ENCODE data around the gene SLF2. TPM values are rescaled to one million over a fixed set of nuclear protein-coding genes. Genes with fewer than 3 reads are reported as not detected.
"Not testable (repeated sequence)": the region's sequence is repeated elsewhere in the genome, so short reads cannot be mapped to it uniquely, and the experiment has no call there.

Gene SLF2
- total and polyA plus RNA-seq, 4 donors, result 34.1 to 64.2 (median 41.9) TPM

- no peaks in the 10 kb centered on the region for H3K36me3 ChIP-seq (ENCODE audit: control insufficient read depth, insufficient read depth, low read length)
- peaks cover 2% of the 10 kb centered on the region for H3K27me3 ChIP-seq (ENCODE audit: control insufficient read depth, insufficient read depth, low read length)
- no peak overlapping the region for H3K27ac ChIP-seq (ENCODE audit: low read depth, low read length)
- H3K4me3 ChIP-seq (ENCODE audit: low read depth, low read length), result no peak overlapping the region
- 63% methylated on average over 11 of the region's 11 CpGs for WGBS (ENCODE audit: insufficient coverage)
- no peaks in the 10 kb centered on the region for H3K9me3 ChIP-seq (ENCODE audit: control insufficient read depth, insufficient read depth, low read length)
- H3K4me1 ChIP-seq (ENCODE audit: control insufficient read depth, insufficient read depth, low read length), result peaks cover 39% of the 10 kb centered on the region
- no peak for DNase-seq (ENCODE audit: low read depth in 4 of 6, low spot score in 6 of 6)
These were observed 35.3 kb upstream of the SLF2 start for GRCh38 chr10:100877461-100877850.

GRCh38 chr10:100878291-100878910 lies 34.4 kb upstream of the SLF2 start:
- Histone ChIP-seq H3K9me3 (ENCODE audit: control insufficient read depth, insufficient read depth, low read length) (no peaks in the 10 kb centered on the region), H3K4me3 (ENCODE audit: low read depth, low read length) (no peak overlapping the region), H3K27ac (ENCODE audit: low read depth, low read length) (no peak overlapping the region), H3K36me3 (ENCODE audit: control insufficient read depth, insufficient read depth, low read length) (no peaks in the 10 kb centered on the region), H3K4me1 (ENCODE audit: control insufficient read depth, insufficient read depth, low read length) (peaks cover 49% of the 10 kb centered on the region), H3K27me3 (ENCODE audit: control insufficient read depth, insufficient read depth, low read length) (no peaks in the 10 kb centered on the region)
- 4% methylated on average over 5 of the region's 5 CpGs for WGBS (ENCODE audit: insufficient coverage)
- DNase-seq (ENCODE audit: low read depth in 4 of 6, low spot score in 6 of 6), result peak; percentile 64 to 97 (median 78)

- Histone ChIP-seq H3K9me3 (ENCODE audit: control insufficient read depth, insufficient read depth, low read length) (no peaks in the 10 kb centered on the region), H3K4me1 (ENCODE audit: control insufficient read depth, insufficient read depth, low read length) (peaks cover 45% of the 10 kb centered on the region), H3K4me3 (ENCODE audit: low read depth, low read length) (no peak overlapping the region), H3K36me3 (ENCODE audit: control insufficient read depth, insufficient read depth, low read length) (no peaks in the 10 kb centered on the region), H3K27ac (ENCODE audit: low read depth, low read length) (no peak overlapping the region), H3K27me3 (ENCODE audit: control insufficient read depth, insufficient read depth, low read length) (no peaks in the 10 kb centered on the region)
- WGBS (ENCODE audit: insufficient coverage), result 81% methylated on average over 8 of the region's 9 CpGs
- DNase-seq (ENCODE audit: low read depth in 4 of 6, low spot score in 6 of 6), result no peak
These were observed 32.9 kb upstream of the SLF2 start for GRCh38 chr10:100879741-100880360.

GRCh38 chr10:100881556-100882213 lies 31.1 kb upstream of the SLF2 start:
- no peaks in the 10 kb centered on the region for H3K9me3 ChIP-seq (ENCODE audit: control insufficient read depth, insufficient read depth, low read length)
- WGBS (ENCODE audit: insufficient coverage), result 50% methylated on average over 4 of the region's 5 CpGs
- no peak overlapping the region for H3K4me3 ChIP-seq (ENCODE audit: low read depth, low read length)
- peak overlapping the region; percentile 55 for H3K27ac ChIP-seq (ENCODE audit: low read depth, low read length)
- peak in 1 of 6 donors; percentile 35 for DNase-seq (ENCODE audit: low read depth in 4 of 6, low spot score in 6 of 6)
- H3K36me3 ChIP-seq (ENCODE audit: control insufficient read depth, insufficient read depth, low read length), result no peaks in the 10 kb centered on the region
- peaks cover 47% of the 10 kb centered on the region for H3K4me1 ChIP-seq (ENCODE audit: control insufficient read depth, insufficient read depth, low read length)
- no peaks in the 10 kb centered on the region for H3K27me3 ChIP-seq (ENCODE audit: control insufficient read depth, insufficient read depth, low read length)

- Histone ChIP-seq H3K4me3 (ENCODE audit: low read depth, low read length) (no peak overlapping the region), H3K27me3 (ENCODE audit: control insufficient read depth, insufficient read depth, low read length) (no peaks in the 10 kb centered on the region), H3K9me3 (ENCODE audit: control insufficient read depth, insufficient read depth, low read length) (no peaks in the 10 kb centered on the region), H3K4me1 (ENCODE audit: control insufficient read depth, insufficient read depth, low read length) (peaks cover 49% of the 10 kb centered on the region), H3K27ac (ENCODE audit: low read depth, low read length) (peak overlapping the region; percentile 55), H3K36me3 (ENCODE audit: control insufficient read depth, insufficient read depth, low read length) (no peaks in the 10 kb centered on the region)
- peak in 2 of 6 donors; percentile 46 to 96 for DNase-seq (ENCODE audit: low read depth in 4 of 6, low spot score in 6 of 6)
- 6% methylated on average over 3 of the region's 8 CpGs for WGBS (ENCODE audit: insufficient coverage)
These were observed 30.5 kb upstream of the SLF2 start for GRCh38 chr10:100882252-100882651.

DNA sequence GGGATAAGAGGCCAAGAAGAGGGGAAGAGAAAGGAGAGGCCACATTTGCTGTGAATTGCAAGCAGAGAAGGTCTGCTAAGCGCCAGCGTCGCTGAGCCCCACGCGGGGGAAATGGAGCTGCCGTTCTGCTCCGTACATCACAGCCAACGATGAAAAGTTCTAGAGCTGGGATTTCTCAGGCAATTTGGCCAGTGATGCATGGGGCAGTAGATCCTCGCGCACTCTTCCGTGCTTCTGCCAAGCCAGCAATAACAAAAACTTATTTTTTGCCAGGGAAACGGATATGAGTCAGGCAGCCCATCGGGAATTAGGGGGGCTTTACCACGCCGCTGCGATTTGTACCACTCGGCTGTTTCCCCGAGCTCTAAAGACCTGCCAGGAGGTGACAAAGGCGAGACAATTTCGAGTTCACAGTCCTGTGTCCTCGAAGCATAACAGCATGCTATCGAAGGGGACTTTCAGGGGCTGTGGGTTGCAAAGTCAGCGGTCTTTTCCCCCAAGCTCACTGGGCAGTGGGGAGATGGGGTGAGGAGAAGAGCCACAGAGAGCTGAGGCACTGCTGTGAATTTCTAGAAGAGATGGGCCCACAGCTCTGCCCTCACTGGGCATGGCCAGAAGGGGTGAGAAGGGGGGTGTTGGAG lies 30.0 kb upstream of the SLF2 start:
- H3K9me3 ChIP-seq (ENCODE audit: control insufficient read depth, insufficient read depth, low read length), result no peaks in the 10 kb centered on the region
- WGBS (ENCODE audit: insufficient coverage), result 33% methylated on average over 23 of the region's 23 CpGs
- H3K4me1 ChIP-seq (ENCODE audit: control insufficient read depth, insufficient read depth, low read length), result peaks cover 49% of the 10 kb centered on the region
- no peaks in the 10 kb centered on the region for H3K27me3 ChIP-seq (ENCODE audit: control insufficient read depth, insufficient read depth, low read length)
- H3K27ac ChIP-seq (ENCODE audit: low read depth, low read length), result peak overlapping the region; percentile 51
- no peaks in the 10 kb centered on the region for H3K36me3 ChIP-seq (ENCODE audit: control insufficient read depth, insufficient read depth, low read length)
- peak in 1 of 6 donors; percentile 33 for DNase-seq (ENCODE audit: low read depth in 4 of 6, low spot score in 6 of 6)
- H3K4me3 ChIP-seq (ENCODE audit: low read depth, low read length), result no peak overlapping the region

DNA sequence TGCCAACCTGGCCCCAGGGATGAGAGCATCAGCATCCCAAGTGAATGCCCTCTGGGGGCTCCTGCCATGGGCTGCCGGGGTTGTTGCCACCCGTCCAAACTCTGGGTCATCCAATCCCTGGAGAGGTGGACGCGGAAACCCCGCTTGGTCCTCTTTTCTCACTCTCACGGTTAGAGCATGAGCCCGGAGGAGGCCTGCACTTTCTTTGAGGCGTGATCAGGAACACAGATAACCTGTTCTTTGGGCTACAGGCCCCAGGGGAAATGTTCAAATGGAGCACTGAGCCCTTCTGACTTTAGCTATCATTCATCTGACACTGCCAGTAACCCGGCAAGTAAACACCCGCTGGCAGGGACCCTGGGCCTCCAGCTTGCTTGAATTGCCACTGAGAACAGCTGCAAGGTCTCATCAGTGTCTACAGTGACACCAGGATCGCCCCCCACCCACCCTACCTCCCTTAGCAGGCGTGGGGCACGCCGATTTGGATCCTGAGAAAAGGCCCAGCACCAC lies 29.4 kb upstream of the SLF2 start:
- Histone ChIP-seq H3K4me1 (ENCODE audit: control insufficient read depth, insufficient read depth, low read length) (peaks cover 47% of the 10 kb centered on the region), H3K9me3 (ENCODE audit: control insufficient read depth, insufficient read depth, low read length) (no peaks in the 10 kb centered on the region), H3K27ac (ENCODE audit: low read depth, low read length) (peak overlapping the region; percentile 51)

DNA sequence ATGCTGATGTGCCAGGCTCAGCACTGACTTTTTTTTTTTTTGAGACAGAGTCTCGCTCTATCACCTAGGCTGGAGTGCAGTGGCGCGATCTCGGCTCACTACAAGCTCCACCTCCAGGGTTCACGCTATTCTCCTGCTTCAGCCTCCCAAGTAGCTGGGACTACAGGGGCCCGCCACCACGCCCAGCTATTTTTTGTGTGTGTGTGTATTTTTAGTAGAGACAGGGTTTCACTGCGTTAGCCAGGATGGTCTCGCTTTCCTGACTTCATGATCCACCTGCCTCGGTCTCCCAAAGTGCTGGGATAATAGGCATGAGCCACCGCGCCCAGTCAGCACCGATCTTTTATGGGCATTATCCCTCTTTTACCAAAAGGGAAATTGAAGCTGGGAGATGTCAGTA lies 27.2 kb upstream of the SLF2 start:
- not testable (repeated sequence) for H3K27ac ChIP-seq (ENCODE audit: low read depth, low read length); H3K36me3 ChIP-seq (ENCODE audit: control insufficient read depth, insufficient read depth, low read length); H3K9me3 ChIP-seq (ENCODE audit: control insufficient read depth, insufficient read depth, low read length); H3K27me3 ChIP-seq (ENCODE audit: control insufficient read depth, insufficient read depth, low read length); H3K4me3 ChIP-seq (ENCODE audit: low read depth, low read length); DNase-seq (ENCODE audit: low read depth in 4 of 6, low spot score in 6 of 6)
- peaks cover 44% of the 10 kb centered on the region for H3K4me1 ChIP-seq (ENCODE audit: control insufficient read depth, insufficient read depth, low read length)
- 100% methylated on average over 2 of the region's 13 CpGs for WGBS (ENCODE audit: insufficient coverage)

More for the DNA sequence above, 29.4 kb upstream of the SLF2 start:
- no peak overlapping the region for H3K4me3 ChIP-seq (ENCODE audit: low read depth, low read length)
- H3K36me3 ChIP-seq (ENCODE audit: control insufficient read depth, insufficient read depth, low read length), result no peaks in the 10 kb centered on the region
- 81% methylated on average over 14 of the region's 14 CpGs for WGBS (ENCODE audit: insufficient coverage)
- DNase-seq (ENCODE audit: low read depth in 4 of 6, low spot score in 6 of 6), result no peak
- no peaks in the 10 kb centered on the region for H3K27me3 ChIP-seq (ENCODE audit: control insufficient read depth, insufficient read depth, low read length)

- Histone ChIP-seq H3K4me1 (ENCODE audit: control insufficient read depth, insufficient read depth, low read length) (peaks cover 40% of the 10 kb centered on the region), H3K27ac (ENCODE audit: low read depth, low read length) (no peak overlapping the region)
- no peak for DNase-seq (ENCODE audit: low read depth in 4 of 6, low spot score in 6 of 6)
These were observed 26.7 kb upstream of the SLF2 start for GRCh38 chr10:100886091-100886490.

More at GRCh38 chr10:100886091-100886490, 26.7 kb upstream of the SLF2 start:
- H3K27me3 ChIP-seq (ENCODE audit: control insufficient read depth, insufficient read depth, low read length), result no peaks in the 10 kb centered on the region
- H3K9me3 ChIP-seq (ENCODE audit: control insufficient read depth, insufficient read depth, low read length), result no peaks in the 10 kb centered on the region
- no CpG with 5 or more reads among the region's 3 CpGs for WGBS (ENCODE audit: insufficient coverage)
- H3K4me3 ChIP-seq (ENCODE audit: low read depth, low read length), result no peak overlapping the region
- no peaks in the 10 kb centered on the region for H3K36me3 ChIP-seq (ENCODE audit: control insufficient read depth, insufficient read depth, low read length)
